Hepatocyte (in vitro differentiated cells): ENCODE measurements around the gene GDA. TPM values are rescaled to one million over a fixed set of nuclear protein-coding genes. Genes with fewer than 3 reads are reported as not detected.

Experiments used
- DNase-seq: peaks from one replicate; pipeline ENCODE4 v3.0.0-alpha.2; 2016; ENCODE audit warnings: low spot score
- H2AFZ ChIP-seq: fragments of 200-600 bp; sonication (generic); 2 replicates; pipeline ENCODE4 v1.6.0; 2016; ENCODE audit warnings: antibody characterized with exemption, mild to moderate bottlenecking
- H3K27ac ChIP-seq: fragments of 200-600 bp; sonication (generic); 2 replicates; pipeline ENCODE4 v1.5.1; 2016; ENCODE audit warnings: mild to moderate bottlenecking
- H3K27me3 ChIP-seq: fragments of 200-600 bp; sonication (generic); 2 replicates; pipeline ENCODE4 v1.6.1; 2016
- H3K36me3 ChIP-seq: fragments of 200-600 bp; sonication (generic); replicated peaks from 2 replicates; pipeline ENCODE4 v1.5.1; 2016; ENCODE audit warnings: low read depth; ENCODE audit not compliant: insufficient read depth
- H3K4me1 ChIP-seq: fragments of 200-600 bp; sonication (generic); 2 replicates; pipeline ENCODE4 v1.5.1; 2016; ENCODE audit warnings: mild to moderate bottlenecking, moderate library complexity; ENCODE audit not compliant: insufficient read depth
- H3K4me2 ChIP-seq: fragments of 200-600 bp; sonication (generic); 2 replicates; pipeline ENCODE4 v1.6.0; 2016
- H3K4me3 ChIP-seq: fragments of 200-600 bp; sonication (generic); 2 replicates; pipeline ENCODE4 v1.5.1; 2016; ENCODE audit warnings: mild to moderate bottlenecking
- H3K79me2 ChIP-seq: fragments of 200-600 bp; sonication (generic); 2 replicates; pipeline ENCODE4 v1.6.0; 2017; ENCODE audit warnings: mild to moderate bottlenecking
- H3K9me2 ChIP-seq: fragments of 200-600 bp; sonication (generic); replicated peaks from 2 replicates; pipeline ENCODE4 v1.6.0; 2017; ENCODE audit warnings: mild to moderate bottlenecking; ENCODE audit not compliant: insufficient read depth
- H3K9me3 ChIP-seq: fragments of 200-600 bp; sonication (generic); 2 replicates; pipeline ENCODE4 v1.5.1; 2016; ENCODE audit warnings: low read depth, mild to moderate bottlenecking
- H4K20me1 ChIP-seq: fragments of 200-600 bp; sonication (generic); 2 replicates; pipeline ENCODE4 v1.6.0; 2016; ENCODE audit warnings: mild to moderate bottlenecking; ENCODE audit not compliant: insufficient read depth, poor library complexity, severe bottlenecking
- CTCF ChIP-seq: fragments of 200-600 bp; sonication (generic); IDR thresholded peaks from 2 replicates; pipeline ENCODE4 v1.5.1; 2016; ENCODE audit warnings: antibody characterized with exemption, mild to moderate bottlenecking; ENCODE audit not compliant: poor library complexity
- EZH2 ChIP-seq: fragments of 200-600 bp; sonication (generic); IDR thresholded peaks from 2 replicates; pipeline ENCODE4 v1.6.1; 2016; ENCODE audit warnings: antibody characterized with exemption, mild to moderate bottlenecking, borderline replicate concordance
- EZH2phosphoT487 ChIP-seq: fragments of 200-600 bp; sonication (generic); IDR thresholded peaks from one replicate; pipeline ENCODE4 v1.6.1; 2018; ENCODE audit warnings: antibody characterized with exemption, mild to moderate bottlenecking, low read depth, moderate library complexity; ENCODE audit not compliant: unreplicated experiment, severe bottlenecking
- WGBS: methylation state at CpG from one replicate; pipeline ENCODE4 v1.1.6; 2016; ENCODE audit warnings: low lambda C conversion rate; ENCODE audit errors: missing lambda C conversion rate; 5-methylcytosine and 5-hydroxymethylcytosine counted together
- polyA plus RNA-seq: library from polyadenylated mRNA; unstranded; fragments of >200 nt; fragmentation: Nextera tagmentation; extraction: Ambion mirVana; gene quantifications from 2 replicates; pipeline ENCODE4 v1.2.1, GENCODE V29; 2016
- total RNA-seq: library from RNA; depleted of rRNA; stranded (reverse); fragments of >200 nt; gene quantifications from 2 replicates; pipeline ENCODE4 v1.2.3, GENCODE V29; 2014

Gene GDA
- total and polyA plus RNA-seq, 2 experiments from 2014 or later: 14.4 to 23.6 TPM

GRCh38 chr9:72256931-72257330 lies 107.7 kb downstream of the GDA start:
- Histone ChIP-seq H3K4me1 (no peaks in the 10 kb centered on the region), H3K36me3 (no peaks in the 10 kb centered on the region), H3K27me3 (no peaks in the 10 kb centered on the region), H3K9me2 (no peaks in the 10 kb centered on the region), H4K20me1 (no peaks in the 10 kb centered on the region), H3K4me2 (no peak overlapping the region), H3K4me3 (no peak overlapping the region), H3K27ac (no peak overlapping the region), H3K9me3 (no peaks in the 10 kb centered on the region), H3K79me2 (no peaks in the 10 kb centered on the region), H2AFZ (no peak overlapping the region)
- WGBS: 96% methylated on average over 6 of the region's 6 CpGs
- TF ChIP-seq EZH2phosphoT487 (no peak), CTCF (no peak), EZH2 (no peak)
- DNase-seq: no peak

- H3K9me2 ChIP-seq: no peaks in the 10 kb centered on the region
- H3K27ac ChIP-seq: no peak overlapping the region
- no peak overlapping the region for H3K4me2 ChIP-seq
- H3K36me3 ChIP-seq: no peaks in the 10 kb centered on the region
- WGBS: 89% methylated on average over 3 of the region's 3 CpGs
- no peak overlapping the region for H2AFZ ChIP-seq
- no peak for TF ChIP-seq CTCF
- no peaks in the 10 kb centered on the region for H3K27me3 ChIP-seq
- no peak for DNase-seq
- no peaks in the 10 kb centered on the region for H3K79me2 ChIP-seq
- no peak overlapping the region for H3K4me3 ChIP-seq
- H3K9me3 ChIP-seq: no peaks in the 10 kb centered on the region
- no peaks in the 10 kb centered on the region for H4K20me1 ChIP-seq
- H3K4me1 ChIP-seq: no peaks in the 10 kb centered on the region
Measured at GRCh38 chr9:72257814-72258213, 108.6 kb downstream of the GDA start.

- no peaks in the 10 kb centered on the region for H3K27me3 ChIP-seq
- no peaks in the 10 kb centered on the region for H3K79me2 ChIP-seq
- no peak for TF ChIP-seq EZH2
- TF ChIP-seq EZH2phosphoT487: no peak
- no peak for TF ChIP-seq CTCF
- H3K27ac ChIP-seq: no peak overlapping the region
- H4K20me1 ChIP-seq: no peaks in the 10 kb centered on the region
- no peak overlapping the region for H3K4me3 ChIP-seq
- H3K4me2 ChIP-seq: no peak overlapping the region
- H3K9me3 ChIP-seq: no peaks in the 10 kb centered on the region
- WGBS: 43% methylated on average over 2 of the region's 2 CpGs
- H2AFZ ChIP-seq: no peak overlapping the region
- no peaks in the 10 kb centered on the region for H3K9me2 ChIP-seq
- no peaks in the 10 kb centered on the region for H3K36me3 ChIP-seq
- no peak for DNase-seq
- no peaks in the 10 kb centered on the region for H3K4me1 ChIP-seq
Measured at GRCh38 chr9:72262063-72262462, 112.8 kb downstream of the GDA start.

GRCh38 chr9:72263572-72263971 lies 114.3 kb downstream of the GDA start:
- H2AFZ ChIP-seq: no peak overlapping the region
- no peak for TF ChIP-seq CTCF
- no peak for TF ChIP-seq EZH2
- no peak for TF ChIP-seq EZH2phosphoT487
- no peaks in the 10 kb centered on the region for H3K27me3 ChIP-seq
- no peak overlapping the region for H3K4me2 ChIP-seq
- H3K4me1 ChIP-seq: no peaks in the 10 kb centered on the region
- no peak overlapping the region for H3K4me3 ChIP-seq
- H3K36me3 ChIP-seq: no peaks in the 10 kb centered on the region
- no peaks in the 10 kb centered on the region for H3K9me2 ChIP-seq
- H4K20me1 ChIP-seq: no peaks in the 10 kb centered on the region
- H3K79me2 ChIP-seq: no peaks in the 10 kb centered on the region
- no peak for DNase-seq
- H3K27ac ChIP-seq: no peak overlapping the region
- H3K9me3 ChIP-seq: no peaks in the 10 kb centered on the region
- WGBS: 94% methylated on average over 1 of the region's 1 CpG
